ENCODE data around the gene KIF12. TPM values are rescaled to one million over a fixed set of nuclear protein-coding genes. Genes with fewer than 3 reads are reported as not detected.

KIF12 gene
- total RNA-seq, 2 experiments from 2014 or later, result not detected

DNA sequence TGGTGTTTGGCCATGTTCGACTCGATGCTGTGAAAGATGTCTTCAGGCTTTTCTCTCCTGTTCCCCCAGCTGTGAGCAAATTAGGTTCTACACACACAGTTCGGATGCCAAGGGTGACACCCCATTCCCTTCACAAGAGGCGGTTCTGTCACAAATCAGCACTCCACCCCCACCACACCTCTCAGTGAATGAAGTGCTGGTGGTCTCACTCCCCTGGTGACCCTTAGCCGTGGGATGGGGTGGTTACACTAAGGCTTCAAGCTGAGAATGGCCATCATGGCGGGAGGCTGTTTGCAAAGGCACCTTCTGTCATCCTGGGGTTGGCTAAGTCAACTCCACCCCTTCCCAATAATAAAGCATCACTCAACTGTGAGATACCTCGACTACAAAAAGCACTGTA lies 47.4 kb downstream of the KIF12 start:
- no peak for DNase-seq
- no peak overlapping the region for H3K4me3 Mint-ChIP-seq

GRCh38 chr9:114051281-114051680 lies 47.8 kb downstream of the KIF12 start:
- DNase-seq (no peak), ATAC-seq (ENCODE audit: poor library complexity) (no peak)
- no peaks in the 10 kb centered on the region for H3K27me3 Mint-ChIP-seq
- peaks cover 0 to 6% of the 10 kb centered on the region in 2 experiments for H3K27me3 ChIP-seq (ENCODE audit: control insufficient read depth in 1 of 2, insufficient read depth in 2 of 2, low read length in 2 of 2)
- H3K9me3 ChIP-seq (ENCODE audit: control insufficient read depth in 1 of 2, insufficient read depth in 1 of 2, low read length in 2 of 2), result peaks cover 0 to 4% of the 10 kb centered on the region in 2 experiments
- H3K9me3 Mint-ChIP-seq, result no peaks in the 10 kb centered on the region
- TF ChIP-seq, protein P1, sequence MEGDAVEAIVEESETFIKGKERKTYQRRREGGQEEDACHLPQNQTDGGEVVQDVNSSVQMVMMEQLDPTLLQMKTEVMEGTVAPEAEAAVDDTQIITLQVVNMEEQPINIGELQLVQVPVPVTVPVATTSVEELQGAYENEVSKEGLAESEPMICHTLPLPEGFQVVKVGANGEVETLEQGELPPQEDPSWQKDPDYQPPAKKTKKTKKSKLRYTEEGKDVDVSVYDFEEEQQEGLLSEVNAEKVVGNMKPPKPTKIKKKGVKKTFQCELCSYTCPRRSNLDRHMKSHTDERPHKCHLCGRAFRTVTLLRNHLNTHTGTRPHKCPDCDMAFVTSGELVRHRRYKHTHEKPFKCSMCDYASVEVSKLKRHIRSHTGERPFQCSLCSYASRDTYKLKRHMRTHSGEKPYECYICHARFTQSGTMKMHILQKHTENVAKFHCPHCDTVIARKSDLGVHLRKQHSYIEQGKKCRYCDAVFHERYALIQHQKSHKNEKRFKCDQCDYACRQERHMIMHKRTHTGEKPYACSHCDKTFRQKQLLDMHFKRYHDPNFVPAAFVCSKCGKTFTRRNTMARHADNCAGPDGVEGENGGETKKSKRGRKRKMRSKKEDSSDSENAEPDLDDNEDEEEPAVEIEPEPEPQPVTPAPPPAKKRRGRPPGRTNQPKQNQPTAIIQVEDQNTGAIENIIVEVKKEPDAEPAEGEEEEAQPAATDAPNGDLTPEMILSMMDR (IDR thresholded peaks at IDR 0.05), result no peak
- no peak overlapping the region for H3K4me3 ChIP-seq (ENCODE audit: low read length)
- H3K36me3 ChIP-seq (ENCODE audit: insufficient read depth, low read length), result no peaks in the 10 kb centered on the region
- no peaks in the 10 kb centered on the region for H3K4me1 ChIP-seq (ENCODE audit: insufficient read depth, low read length)
- CTCF ChIA-PET, result no interaction called here
- H3K27ac ChIP-seq (ENCODE audit: low read depth in 1 of 2, low read length in 2 of 2), result no peak overlapping the region
- POLR2A ChIA-PET, result no interaction called here
- no peaks in the 10 kb centered on the region for H3K36me3 Mint-ChIP-seq (ENCODE audit: low read depth)
- no peak overlapping the region for H3K27ac Mint-ChIP-seq
- intact Hi-C loops (cut with DNase I, micrococcal nuclease), result no loop called here
- H3K4me1 Mint-ChIP-seq (ENCODE audit: low read depth), result no peaks in the 10 kb centered on the region
- H3K4me3 Mint-ChIP-seq, result no peak overlapping the region

More for the DNA sequence above, 47.4 kb downstream of the KIF12 start:
- intact Hi-C loops (cut with DNase I, micrococcal nuclease), result no loop called here
- H3K4me1 Mint-ChIP-seq (ENCODE audit: low read depth), result no peaks in the 10 kb centered on the region
- H3K27ac Mint-ChIP-seq, result no peak overlapping the region
- no peaks in the 10 kb centered on the region for H3K27me3 Mint-ChIP-seq
- Histone ChIP-seq H3K9me3 (ENCODE audit: control insufficient read depth in 1 of 2, insufficient read depth in 1 of 2, low read length in 2 of 2) (peaks cover 0 to 4% of the 10 kb centered on the region in 2 experiments), H3K27me3 (ENCODE audit: control insufficient read depth in 1 of 2, insufficient read depth in 2 of 2, low read length in 2 of 2) (peaks cover 0 to 6% of the 10 kb centered on the region in 2 experiments), H3K4me3 (ENCODE audit: low read length) (no peak overlapping the region), H3K36me3 (ENCODE audit: insufficient read depth, low read length) (no peaks in the 10 kb centered on the region), H3K27ac (ENCODE audit: low read depth in 1 of 2, low read length in 2 of 2) (no peak overlapping the region), H3K4me1 (ENCODE audit: insufficient read depth, low read length) (no peaks in the 10 kb centered on the region)
- CTCF ChIA-PET, result no interaction called here
- ATAC-seq (ENCODE audit: poor library complexity), result no peak
- TF ChIP-seq, protein P1 (IDR thresholded peaks at IDR 0.05), result no peak
- no peaks in the 10 kb centered on the region for H3K9me3 Mint-ChIP-seq
- POLR2A ChIA-PET, result no interaction called here
- no peaks in the 10 kb centered on the region for H3K36me3 Mint-ChIP-seq (ENCODE audit: low read depth)

DNA sequence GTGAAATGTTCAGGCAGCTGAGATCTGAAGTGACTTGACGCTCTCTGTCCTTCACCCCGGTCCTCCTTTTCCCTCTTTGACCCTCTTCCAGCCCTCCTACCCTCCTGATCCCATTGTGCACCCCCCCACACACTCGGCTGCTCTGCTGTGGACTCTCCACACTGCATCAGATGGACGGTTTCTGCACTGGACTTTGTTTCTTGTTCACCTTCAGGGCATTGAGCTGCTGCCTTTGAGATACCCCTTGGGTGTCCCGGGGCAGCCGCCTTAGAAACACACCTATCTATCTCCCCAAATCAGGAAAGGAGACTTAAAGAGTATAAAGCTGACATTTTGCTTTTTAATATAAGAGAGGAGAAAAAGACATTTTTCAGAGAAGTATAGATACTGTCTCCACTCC lies 48.4 kb downstream of the KIF12 start:
- Mint-ChIP-seq H3K27me3 (no peaks in the 10 kb centered on the region), H3K36me3 (ENCODE audit: low read depth) (no peaks in the 10 kb centered on the region), H3K9me3 (no peaks in the 10 kb centered on the region), H3K4me1 (ENCODE audit: low read depth) (no peaks in the 10 kb centered on the region), H3K4me3 (no peak overlapping the region), H3K27ac (no peak overlapping the region)
- peaks cover 0 to 6% of the 10 kb centered on the region in 2 experiments for H3K27me3 ChIP-seq (ENCODE audit: control insufficient read depth in 1 of 2, insufficient read depth in 2 of 2, low read length in 2 of 2)
- intact Hi-C loops (cut with DNase I, micrococcal nuclease), result no loop called here
- CTCF ChIA-PET, result no interaction called here
- DNase-seq (no peak), ATAC-seq (ENCODE audit: poor library complexity) (no peak)
- H3K36me3 ChIP-seq (ENCODE audit: insufficient read depth, low read length), result no peaks in the 10 kb centered on the region
- no peak overlapping the region for H3K27ac ChIP-seq (ENCODE audit: low read depth in 1 of 2, low read length in 2 of 2)
- H3K4me3 ChIP-seq (ENCODE audit: low read length), result no peak overlapping the region
- peaks cover 0 to 4% of the 10 kb centered on the region in 2 experiments for H3K9me3 ChIP-seq (ENCODE audit: control insufficient read depth in 1 of 2, insufficient read depth in 1 of 2, low read length in 2 of 2)
- no peaks in the 10 kb centered on the region for H3K4me1 ChIP-seq (ENCODE audit: insufficient read depth, low read length)
- POLR2A ChIA-PET, result no interaction called here
- TF ChIP-seq, protein P1 (IDR thresholded peaks at IDR 0.05), result no peak
